NCI-H1436 (cell line): ENCODE results near the gene TRPM6.

Source experiments
- DNase-seq: peaks from one replicate; lab custom pipeline; 2025; lab: John Stamatoyannopoulos, UW

The TRPM6 gene

GRCh38 chr9:74721696-74722660 is 165.7 kb downstream of the TRPM6 start:
- DNase-seq: no peak

GRCh38 chr9:74719306-74719705 is 168.4 kb downstream of the TRPM6 start:
- DNase-seq: no peak

DNA sequence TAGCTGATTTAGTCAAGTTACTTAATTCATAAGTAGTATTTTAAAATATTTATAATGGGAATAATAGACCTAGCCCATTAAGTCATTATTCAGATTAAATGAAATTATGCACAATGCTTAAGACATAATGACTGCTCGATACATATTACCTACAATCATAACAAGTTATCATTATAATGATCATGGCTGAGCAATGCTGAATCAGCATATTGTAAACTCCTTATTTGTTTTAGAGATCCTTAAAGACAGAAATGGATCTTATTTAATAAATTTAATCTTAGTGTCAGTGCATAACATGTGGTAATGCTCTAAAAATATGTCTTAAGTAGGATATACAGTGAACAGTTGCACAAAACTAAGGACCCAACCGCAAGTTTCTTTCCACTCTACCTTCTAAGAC is 169.0 kb downstream of the TRPM6 start:
- DNase-seq: no peak

DNA sequence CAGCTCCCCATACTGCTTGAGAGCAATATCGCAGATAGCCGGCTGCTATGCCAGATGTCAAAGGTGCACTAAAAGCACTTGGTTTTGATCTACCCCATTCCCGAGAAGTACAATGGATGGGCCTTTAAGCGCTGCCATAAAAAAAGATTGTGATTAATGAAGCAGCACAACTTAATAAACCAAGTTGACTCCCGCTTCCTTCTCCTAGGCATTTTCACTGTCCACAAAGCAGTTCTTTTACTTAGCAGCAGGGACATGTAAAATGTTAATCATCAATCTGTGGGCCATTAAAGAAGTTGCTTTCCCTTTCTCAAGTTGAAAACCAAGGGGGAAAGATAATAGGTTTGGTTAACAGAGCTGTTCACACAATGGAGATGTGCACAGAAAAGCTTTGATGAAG is 176.4 kb downstream of the TRPM6 start:
- no peak for DNase-seq

- DNase-seq: no peak
Measured at GRCh38 chr9:74697535-74697934, 190.2 kb downstream of the TRPM6 start.

DNA sequence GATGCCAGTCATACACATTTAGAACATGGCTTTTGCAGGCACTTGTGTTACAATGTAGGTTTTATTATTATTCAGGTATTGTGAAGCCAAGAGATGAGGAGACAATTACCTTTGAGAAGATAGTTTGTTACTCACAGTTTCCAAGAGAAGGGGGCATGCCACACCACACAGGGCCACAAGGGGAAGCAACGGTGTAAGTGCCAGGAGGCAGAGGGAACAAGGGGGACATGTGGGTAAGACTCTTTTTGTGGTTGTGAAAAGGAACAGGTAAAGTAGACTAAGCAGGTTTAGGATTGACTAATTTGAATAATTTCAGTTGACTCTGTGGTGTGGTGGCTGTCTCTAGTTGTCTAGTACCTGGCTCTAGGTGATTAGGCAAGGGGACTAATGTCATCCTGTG is 191.2 kb downstream of the TRPM6 start:
- no peak for DNase-seq

DNA sequence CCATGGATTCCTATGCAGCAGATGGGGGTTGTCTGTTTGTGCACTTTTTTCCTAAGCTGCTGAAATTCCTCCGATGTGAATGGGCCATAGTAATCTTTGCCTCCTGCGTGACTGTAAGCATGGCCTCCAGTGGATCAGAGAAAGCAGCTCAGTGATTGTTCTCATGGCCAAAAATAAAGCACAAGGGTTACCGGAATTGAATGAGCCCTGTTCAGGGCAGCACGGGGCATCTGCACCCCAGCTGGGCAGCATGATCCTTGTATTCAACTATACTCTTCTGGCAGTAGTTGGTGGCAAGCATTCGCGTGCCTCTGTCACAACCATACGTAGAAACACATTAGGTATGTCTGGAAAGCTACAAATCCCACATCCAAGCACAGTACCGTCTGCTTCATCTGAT is 196.7 kb downstream of the TRPM6 start:
- no peak for DNase-seq

- DNase-seq: no peak
Measured at GRCh38 chr9:74683322-74683721, 204.4 kb downstream of the TRPM6 start.

DNA sequence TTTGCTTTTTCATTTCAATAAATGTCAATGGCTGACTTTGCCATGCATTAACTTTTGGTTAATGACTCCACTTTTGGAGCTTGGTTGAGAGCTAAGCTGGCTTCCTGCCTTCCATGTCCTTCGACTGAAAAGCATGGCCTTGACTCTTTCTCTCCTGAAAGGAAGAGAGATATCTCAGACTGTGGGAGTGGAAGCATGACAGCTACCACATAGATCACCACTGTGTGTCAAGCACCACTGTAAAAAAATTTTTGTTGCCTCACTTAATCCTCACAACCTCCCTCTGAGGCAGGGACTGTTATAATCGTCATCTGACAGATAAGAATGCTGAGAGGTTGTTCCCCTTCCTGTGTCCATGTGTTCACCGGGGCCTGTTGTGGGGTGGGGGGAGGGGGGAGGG is 205.8 kb downstream of the TRPM6 start:
- DNase-seq: no peak

DNA sequence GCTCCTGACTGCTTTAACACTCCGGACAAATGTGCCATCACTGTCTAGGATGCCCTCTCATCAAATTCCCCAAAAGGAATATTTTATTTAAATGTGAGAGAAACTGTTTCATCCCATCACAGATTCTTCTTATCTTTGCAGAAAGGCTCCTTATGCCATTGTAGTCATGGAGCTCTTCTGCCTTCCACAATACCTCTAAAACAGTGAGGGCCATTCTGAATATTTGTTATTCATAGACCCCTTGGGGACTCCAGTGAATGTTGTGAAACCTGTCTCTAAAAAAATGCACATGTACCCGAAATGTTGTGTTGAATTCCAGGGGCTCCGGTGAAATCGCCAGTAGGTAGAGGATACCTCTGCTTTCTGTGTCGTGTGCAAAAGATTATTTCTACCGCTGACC is 213.6 kb downstream of the TRPM6 start:
- no peak for DNase-seq
